Parathyroid adenoma (tissue), 2 donors: Measurements from ENCODE around the gene RCAN3.
"Not testable (repeated sequence)": the region's sequence is repeated elsewhere in the genome, so short reads cannot be mapped to it uniquely, and the experiment has no call there.

ENCODE experiments used
- H2AFZ ChIP-seq: fragments of 300-600 bp; sonication (generic); one replicate; pipeline ENCODE4 v1.7.0; 2017; ENCODE audit warnings: antibody characterized with exemption, mild to moderate bottlenecking
- H3K27ac ChIP-seq: fragments of 300-600 bp; sonication (generic); one replicate; pipeline ENCODE4 v1.7.0; 2017
- H3K27me3 ChIP-seq: fragments of 300-600 bp; sonication (generic); one replicate; pipeline ENCODE4 v1.7.0; 2017; ENCODE audit warnings: low read length; ENCODE audit not compliant: control insufficient read depth, insufficient read depth
- H3K36me3 ChIP-seq: fragments of 300-600 bp; sonication (generic); one replicate; pipeline ENCODE4 v1.7.0; 2017; ENCODE audit warnings: low read length; ENCODE audit not compliant: control insufficient read depth, insufficient read depth
- H3K4me1 ChIP-seq: fragments of 300-600 bp; sonication (generic); one replicate; pipeline ENCODE4 v1.7.0; 2017; ENCODE audit warnings: control low read depth
- H3K4me2 ChIP-seq: fragments of 300-600 bp; sonication (generic); one replicate; pipeline ENCODE4 v1.7.0; 2017; ENCODE audit warnings: low read length
- H3K4me3 ChIP-seq: fragments of 300-600 bp; sonication (generic); one replicate; pipeline ENCODE4 v1.7.0; 2017; ENCODE audit warnings: low read depth, low read length
- H3K79me2 ChIP-seq: fragments of 300-600 bp; sonication (generic); one replicate; pipeline ENCODE4 v1.7.0; 2017; ENCODE audit warnings: control low read depth
- H3K9ac ChIP-seq: fragments of 300-600 bp; sonication (generic); one replicate; pipeline ENCODE4 v1.7.0; 2017; ENCODE audit warnings: mild to moderate bottlenecking
- H3K9me3 ChIP-seq: fragments of 300-600 bp; sonication (generic); one replicate; pipeline ENCODE4 v1.7.0; 2017; ENCODE audit warnings: low read length; ENCODE audit not compliant: control insufficient read depth
- CTCF ChIP-seq: fragments of 300-600 bp; sonication (generic); IDR thresholded peaks from one replicate; pipeline ENCODE4 v1.7.0; 2017; ENCODE audit warnings: antibody characterized with exemption, mild to moderate bottlenecking
- donor health status: primary hyperparathyroidism.

The RCAN3 gene

DNA sequence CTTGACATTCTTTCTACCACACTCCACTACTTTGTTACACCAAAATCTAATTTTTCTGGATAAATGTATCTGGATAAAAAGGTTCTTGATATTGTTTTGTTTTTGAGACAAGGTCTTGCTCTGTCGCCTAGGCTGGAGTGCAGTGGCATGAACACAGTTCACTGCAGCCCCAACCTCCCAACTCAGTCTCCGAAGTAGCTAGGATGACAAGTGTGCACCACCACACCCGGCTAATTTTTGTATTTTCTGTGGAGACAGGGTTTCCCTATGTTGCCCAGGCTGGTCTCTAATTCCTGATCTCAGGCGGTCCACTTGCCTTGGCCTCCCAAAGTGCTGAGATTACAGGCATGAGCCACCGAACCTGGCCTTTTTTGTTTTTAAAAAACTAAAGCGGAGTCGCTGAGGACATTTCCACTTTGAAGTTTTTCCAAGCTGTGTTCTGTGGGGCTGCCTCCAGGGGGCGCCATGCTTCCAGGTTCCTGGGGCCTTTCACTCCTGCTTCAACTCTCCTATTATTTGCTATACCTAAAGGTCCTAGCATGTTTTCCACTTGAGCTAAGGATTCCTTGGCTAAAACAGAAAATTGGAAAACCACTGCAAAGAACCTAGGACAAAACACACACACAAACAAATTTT lies 39.2 kb downstream of the RCAN3 start:
- Histone ChIP-seq H3K4me3 (no peak overlapping the region), H3K27me3 (no peaks in the 10 kb centered on the region), H3K4me1 (peaks cover 1% of the 10 kb centered on the region), H3K36me3 (no peaks in the 10 kb centered on the region), H3K9ac (no peak overlapping the region), H3K79me2 (no peaks in the 10 kb centered on the region), H3K9me3 (no peaks in the 10 kb centered on the region), H2AFZ (no peak overlapping the region), H3K27ac (no peak overlapping the region), H3K4me2 (no peak overlapping the region)
- no peak for TF ChIP-seq CTCF

GRCh38 chr1:24544239-24544638 lies 41.6 kb downstream of the RCAN3 start:
- H3K4me2 ChIP-seq = no peak overlapping the region
- no peak overlapping the region for H3K27ac ChIP-seq
- no peaks in the 10 kb centered on the region for H3K79me2 ChIP-seq
- no peaks in the 10 kb centered on the region for H3K4me1 ChIP-seq
- TF ChIP-seq CTCF = no peak
- no peaks in the 10 kb centered on the region for H3K9me3 ChIP-seq
- no peaks in the 10 kb centered on the region for H3K36me3 ChIP-seq
- no peak overlapping the region for H3K9ac ChIP-seq
- H2AFZ ChIP-seq = no peak overlapping the region
- no peaks in the 10 kb centered on the region for H3K27me3 ChIP-seq
- H3K4me3 ChIP-seq = no peak overlapping the region

DNA sequence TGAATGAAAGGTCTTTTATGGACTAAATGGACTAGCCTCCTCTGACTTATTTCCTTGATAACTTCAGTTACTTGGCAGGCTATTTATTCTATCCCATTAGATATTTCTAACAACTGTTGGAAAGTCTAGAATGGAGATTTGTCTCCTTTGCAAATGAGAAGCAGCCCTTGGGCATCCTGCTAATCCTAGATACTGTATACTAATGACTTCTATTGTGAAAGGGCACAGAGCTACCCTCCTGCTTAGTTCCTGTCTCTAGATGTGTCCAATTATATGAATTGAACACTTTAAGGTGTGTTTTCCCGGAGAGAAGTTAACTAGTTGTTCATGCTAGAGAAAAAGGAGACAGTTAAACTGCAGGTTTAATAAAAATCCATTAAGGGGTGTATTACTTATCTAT lies 43.0 kb downstream of the RCAN3 start:
- Histone ChIP-seq H3K9ac (no peak overlapping the region), H3K4me1 (no peaks in the 10 kb centered on the region), H3K4me3 (no peak overlapping the region), H3K4me2 (no peak overlapping the region), H3K79me2 (no peaks in the 10 kb centered on the region), H2AFZ (no peak overlapping the region), H3K9me3 (no peaks in the 10 kb centered on the region), H3K36me3 (no peaks in the 10 kb centered on the region), H3K27me3 (no peaks in the 10 kb centered on the region), H3K27ac (no peak overlapping the region)
- TF ChIP-seq CTCF = no peak

- no peak for TF ChIP-seq CTCF
- Histone ChIP-seq H3K27me3 (no peaks in the 10 kb centered on the region), H3K79me2 (no peaks in the 10 kb centered on the region), H3K4me3 (no peak overlapping the region), H3K36me3 (no peaks in the 10 kb centered on the region), H3K9ac (no peak overlapping the region), H3K4me1 (no peaks in the 10 kb centered on the region), H3K4me2 (no peak overlapping the region), H3K27ac (no peak overlapping the region), H3K9me3 (no peaks in the 10 kb centered on the region), H2AFZ (no peak overlapping the region)
These were observed 44.6 kb downstream of the RCAN3 start for GRCh38 chr1:24547195-24547594.

DNA sequence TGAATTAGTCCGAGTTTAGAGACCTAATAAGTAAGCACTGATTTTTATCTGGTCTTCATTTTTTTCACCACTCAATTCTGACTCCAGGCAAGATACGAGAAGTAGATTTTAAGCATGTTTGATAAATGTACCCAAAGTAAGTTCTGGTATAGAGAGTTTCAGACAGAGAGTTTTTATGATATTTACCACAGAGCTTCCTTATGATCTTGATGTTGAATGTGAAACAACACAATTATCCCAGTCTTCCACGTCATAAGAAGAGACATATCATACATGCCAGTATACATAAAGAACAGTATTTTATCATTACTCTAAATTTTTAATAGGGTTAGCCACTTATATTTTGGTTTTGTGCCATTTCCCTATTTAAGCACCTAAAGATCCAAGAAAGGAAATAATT lies 45.4 kb downstream of the RCAN3 start:
- Histone ChIP-seq H3K9ac (no peak overlapping the region), H3K27me3 (no peaks in the 10 kb centered on the region), H3K4me2 (no peak overlapping the region), H3K27ac (no peak overlapping the region), H3K9me3 (no peaks in the 10 kb centered on the region), H3K36me3 (no peaks in the 10 kb centered on the region), H3K79me2 (no peaks in the 10 kb centered on the region), H3K4me1 (no peaks in the 10 kb centered on the region), H2AFZ (no peak overlapping the region), H3K4me3 (no peak overlapping the region)
- no peak for TF ChIP-seq CTCF

- not testable (repeated sequence) for H3K4me2 ChIP-seq, H3K4me1 ChIP-seq, H3K27ac ChIP-seq, H3K79me2 ChIP-seq, H3K36me3 ChIP-seq, H2AFZ ChIP-seq, H3K9ac ChIP-seq, H3K4me3 ChIP-seq, H3K9me3 ChIP-seq, H3K27me3 ChIP-seq
These were observed 46.6 kb downstream of the RCAN3 start for GRCh38 chr1:24549210-24549609.
